CD4-positive, CD25-positive, alpha-beta regulatory T cell (primary cell): Measurements from ENCODE around the gene PYROXD2. TPM values are rescaled to one million over a fixed set of nuclear protein-coding genes. Genes with fewer than 3 reads are reported as not detected.

ENCODE experiments used
- ATAC-seq, 2 donors: fragments of 150-1000 bp; cut with Tn5 transposase; one replicate each; pipeline ENCODE4 v1.10.0; 2021; ENCODE audit warnings: low read depth in 2 of 2, moderate number of reproducible peaks in 2 of 2, moderate library complexity in 1 of 2
- DNase-seq, 3 donors: peaks; one replicate each; pipeline versions ENCODE4 v3.0.0 to v3.0.0-alpha.2; 2012 to 2022; ENCODE audit warnings: mixed read lengths in 1 of 3
- H3K27ac ChIP-seq: one replicate; pipeline ENCODE4 v1.7.0; 2013; ENCODE audit warnings: mild to moderate bottlenecking, low read length; ENCODE audit not compliant: insufficient read depth, poor library complexity, severe bottlenecking
- H3K27me3 ChIP-seq: one replicate; pipeline ENCODE4 v1.7.0; 2013; ENCODE audit warnings: low read length; ENCODE audit not compliant: control insufficient read depth, insufficient read depth
- H3K36me3 ChIP-seq: one replicate; pipeline ENCODE4 v1.7.0; 2013; ENCODE audit warnings: mild to moderate bottlenecking, low read length, moderate library complexity; ENCODE audit not compliant: control insufficient read depth, insufficient read depth
- H3K4me1 ChIP-seq: 2 replicates; pipeline ENCODE4 v1.7.0; 2013; ENCODE audit warnings: mild to moderate bottlenecking, low read length; ENCODE audit not compliant: insufficient read depth, control insufficient read depth, poor library complexity, severe bottlenecking
- H3K4me3 ChIP-seq: one replicate; pipeline ENCODE4 v1.7.0; 2013; ENCODE audit warnings: low read depth, mild to moderate bottlenecking, low read length, moderate library complexity
- H3K9me3 ChIP-seq, 2 experiments: 1 replicate in 1 of 2; 2 replicates in 1 of 2; pipeline ENCODE4 v1.7.0; 2013; ENCODE audit warnings: low read length in 2 of 2, mild to moderate bottlenecking in 1 of 2, moderate library complexity in 1 of 2; ENCODE audit not compliant: control insufficient read depth in 2 of 2
- H3K27ac Mint-ChIP-seq, 3 donors: one replicate each; pipeline ENCODE4 v1.8.0; 2020 to 2022; ENCODE audit warnings: mild to moderate bottlenecking in 3 of 3, mixed read lengths in 3 of 3, moderate library complexity in 2 of 3
- H3K27me3 Mint-ChIP-seq: one replicate; pipeline ENCODE4 v1.8.0; 2022; ENCODE audit warnings: mild to moderate bottlenecking, mixed read lengths
- H3K36me3 Mint-ChIP-seq: one replicate; pipeline ENCODE4 v1.8.0; 2020; ENCODE audit warnings: mixed read lengths
- H3K4me1 Mint-ChIP-seq, 4 donors: one replicate each; pipeline ENCODE4 v1.8.0; 2020 to 2022; ENCODE audit warnings: mixed read lengths in 4 of 4, mild to moderate bottlenecking in 1 of 4
- H3K4me3 Mint-ChIP-seq, 4 donors: one replicate each; pipeline ENCODE4 v1.8.0; 2020 to 2022; ENCODE audit warnings: mild to moderate bottlenecking in 4 of 4, mixed read lengths in 4 of 4, moderate library complexity in 3 of 4
- H3K9me3 Mint-ChIP-seq, 7 donors: one replicate each; pipeline ENCODE4 v1.8.0; 2020 to 2022; ENCODE audit warnings: mixed read lengths in 7 of 7, mild to moderate bottlenecking in 3 of 7, moderate library complexity in 2 of 7
- polyA plus RNA-seq, 4 donors: library from polyadenylated mRNA; unstranded; fragments of 300-500 nt; fragmentation: Illumina TruSeq; gene quantifications; one replicate each; pipeline ENCODE4 v1.2.3, GENCODE V29; 2021
- total RNA-seq: library from RNA; stranded (reverse); gene quantifications from one replicate; pipeline ENCODE4 v1.2.3, GENCODE V29; 2022

The PYROXD2 gene
- total and polyA plus RNA-seq, 5 donors from 2014 or later, result 0.34 to 17.8 (median 1.7) TPM

DNA sequence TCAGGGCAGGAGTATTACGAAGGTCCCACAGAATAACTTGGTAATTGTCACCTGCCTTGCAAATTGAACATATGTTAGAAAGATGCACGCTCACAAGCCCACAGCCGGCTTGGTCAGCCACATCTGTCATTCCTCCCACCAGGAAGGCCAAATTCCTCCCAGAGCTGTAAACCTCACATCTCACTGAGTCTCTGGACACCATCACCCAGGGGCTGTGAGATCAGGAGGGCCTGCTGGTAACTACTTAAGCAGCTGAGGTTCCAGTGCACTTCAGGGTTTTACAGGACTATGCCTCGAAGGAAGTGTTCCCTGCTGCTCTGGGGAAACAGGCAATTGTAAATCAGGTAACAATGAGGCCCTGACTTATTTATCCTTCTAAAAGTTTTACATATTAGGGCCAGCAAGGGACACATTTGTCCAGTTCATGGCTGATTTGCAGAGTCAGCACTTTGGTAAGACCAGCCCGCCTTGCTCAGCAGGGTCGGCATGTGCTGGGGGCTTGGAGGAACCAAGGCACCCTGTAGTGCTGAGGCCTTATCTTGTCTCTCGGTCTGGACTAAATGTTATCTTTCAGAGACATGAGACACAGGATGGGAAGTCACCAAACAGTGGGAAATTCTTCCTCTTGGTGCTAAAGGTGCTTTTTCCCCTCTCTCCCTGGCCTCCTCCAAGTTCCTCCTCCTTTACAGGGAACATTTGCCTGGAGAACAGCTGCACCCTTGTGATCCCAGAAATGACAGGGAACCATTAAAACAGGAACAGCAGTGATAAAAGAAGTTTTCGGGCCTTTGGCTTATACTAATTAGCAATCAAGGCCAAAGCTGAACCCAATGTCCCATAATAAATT is 34.3 kb downstream of the PYROXD2 start:
- DNase-seq (no peak), ATAC-seq (no peak)
- H3K27ac ChIP-seq, result no peak overlapping the region
- H3K4me3 Mint-ChIP-seq, result no peak overlapping the region
- H3K27me3 ChIP-seq, result no peaks in the 10 kb centered on the region
- no peaks in the 10 kb centered on the region for H3K9me3 ChIP-seq
- no peaks in the 10 kb centered on the region for H3K36me3 ChIP-seq
- peaks cover 35% of the 10 kb centered on the region for H3K36me3 Mint-ChIP-seq
- peaks cover 0 to 2% (median 0%) of the 10 kb centered on the region in 7 donors for H3K9me3 Mint-ChIP-seq
- H3K4me1 ChIP-seq, result no peaks in the 10 kb centered on the region
- H3K4me1 Mint-ChIP-seq, result no peaks in the 10 kb centered on the region
- H3K27ac Mint-ChIP-seq, result no peak overlapping the region
- H3K27me3 Mint-ChIP-seq, result no peaks in the 10 kb centered on the region
- H3K4me3 ChIP-seq, result no peak overlapping the region

DNA sequence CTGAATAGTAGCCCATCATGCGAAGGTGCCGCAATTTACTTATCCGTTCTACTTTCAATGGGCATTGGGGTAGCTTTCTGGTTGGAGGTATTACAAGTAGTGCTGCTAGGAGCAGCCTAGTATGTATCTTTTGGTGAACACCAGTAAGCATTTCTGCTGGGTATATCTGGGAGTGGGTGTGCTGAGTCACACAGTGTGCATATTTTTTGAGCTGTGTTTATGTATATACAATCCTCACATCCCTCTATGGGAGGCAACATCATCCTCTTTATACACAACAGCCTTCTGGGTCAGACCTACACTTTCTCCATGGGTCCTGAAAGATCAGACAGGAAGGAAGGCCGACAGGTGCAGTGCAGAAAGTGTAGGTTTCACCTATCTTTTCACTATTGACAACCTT is 36.3 kb downstream of the PYROXD2 start:
- DNase-seq, result no peak
- no peak overlapping the region for H3K4me3 Mint-ChIP-seq
- H3K27ac Mint-ChIP-seq, result no peak overlapping the region
- Histone ChIP-seq H3K9me3 (no peaks in the 10 kb centered on the region), H3K27me3 (no peaks in the 10 kb centered on the region), H3K27ac (no peak overlapping the region), H3K4me1 (no peaks in the 10 kb centered on the region), H3K4me3 (no peak overlapping the region), H3K36me3 (no peaks in the 10 kb centered on the region)
- ATAC-seq, result no peak
- no peaks in the 10 kb centered on the region for H3K27me3 Mint-ChIP-seq
- H3K4me1 Mint-ChIP-seq, result no peaks in the 10 kb centered on the region
- H3K36me3 Mint-ChIP-seq, result peaks cover 30% of the 10 kb centered on the region
- H3K9me3 Mint-ChIP-seq, result peaks cover 0 to 2% (median 0%) of the 10 kb centered on the region in 7 donors

DNA sequence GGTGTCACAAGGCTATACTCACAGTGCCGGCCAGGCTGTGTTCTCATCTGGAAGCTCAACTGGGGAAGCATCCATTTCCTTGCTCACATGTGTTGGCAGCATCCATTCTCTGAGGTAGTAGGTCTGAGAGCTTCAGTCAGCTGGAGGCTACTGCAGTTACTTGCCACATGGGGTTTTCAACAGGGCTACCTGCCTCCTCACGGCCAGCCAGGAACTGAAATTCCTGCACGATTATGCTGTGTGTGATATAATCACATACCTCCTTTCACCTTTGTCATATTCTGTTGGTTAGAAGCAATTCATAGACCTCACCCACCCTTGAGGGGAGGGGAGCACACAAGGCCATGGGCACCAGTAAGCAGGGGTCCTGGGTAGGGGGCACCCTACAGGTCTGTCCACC is 37.4 kb downstream of the PYROXD2 start:
- no peak overlapping the region for H3K27ac Mint-ChIP-seq
- Histone ChIP-seq H3K36me3 (no peaks in the 10 kb centered on the region), H3K27ac (no peak overlapping the region), H3K4me1 (no peaks in the 10 kb centered on the region), H3K4me3 (no peak overlapping the region), H3K27me3 (no peaks in the 10 kb centered on the region), H3K9me3 (no peaks in the 10 kb centered on the region)
- ATAC-seq (no peak), DNase-seq (no peak)
- peaks cover 21% of the 10 kb centered on the region for H3K36me3 Mint-ChIP-seq
- H3K27me3 Mint-ChIP-seq, result no peaks in the 10 kb centered on the region
- peaks cover 0 to 2% (median 0%) of the 10 kb centered on the region in 7 donors for H3K9me3 Mint-ChIP-seq
- H3K4me1 Mint-ChIP-seq, result no peaks in the 10 kb centered on the region
- H3K4me3 Mint-ChIP-seq, result no peak overlapping the region

GRCh38 chr10:98377001-98377400 is 38.0 kb downstream of the PYROXD2 start:
- Mint-ChIP-seq H3K4me3 (no peak overlapping the region), H3K36me3 (peaks cover 16% of the 10 kb centered on the region), H3K27me3 (no peaks in the 10 kb centered on the region), H3K27ac (no peak overlapping the region), H3K4me1 (no peaks in the 10 kb centered on the region), H3K9me3 (peaks cover 0 to 2% (median 0%) of the 10 kb centered on the region in 7 donors)
- H3K27me3 ChIP-seq, result no peaks in the 10 kb centered on the region
- H3K27ac ChIP-seq, result no peak overlapping the region
- H3K4me3 ChIP-seq, result no peak overlapping the region
- no peaks in the 10 kb centered on the region for H3K36me3 ChIP-seq
- no peak for DNase-seq
- ATAC-seq, result no peak
- no peaks in the 10 kb centered on the region for H3K4me1 ChIP-seq
- H3K9me3 ChIP-seq, result no peaks in the 10 kb centered on the region

GRCh38 chr10:98376485-98376884 is 38.5 kb downstream of the PYROXD2 start:
- H3K9me3 Mint-ChIP-seq, result peaks cover 0 to 2% (median 0%) of the 10 kb centered on the region in 7 donors

DNA sequence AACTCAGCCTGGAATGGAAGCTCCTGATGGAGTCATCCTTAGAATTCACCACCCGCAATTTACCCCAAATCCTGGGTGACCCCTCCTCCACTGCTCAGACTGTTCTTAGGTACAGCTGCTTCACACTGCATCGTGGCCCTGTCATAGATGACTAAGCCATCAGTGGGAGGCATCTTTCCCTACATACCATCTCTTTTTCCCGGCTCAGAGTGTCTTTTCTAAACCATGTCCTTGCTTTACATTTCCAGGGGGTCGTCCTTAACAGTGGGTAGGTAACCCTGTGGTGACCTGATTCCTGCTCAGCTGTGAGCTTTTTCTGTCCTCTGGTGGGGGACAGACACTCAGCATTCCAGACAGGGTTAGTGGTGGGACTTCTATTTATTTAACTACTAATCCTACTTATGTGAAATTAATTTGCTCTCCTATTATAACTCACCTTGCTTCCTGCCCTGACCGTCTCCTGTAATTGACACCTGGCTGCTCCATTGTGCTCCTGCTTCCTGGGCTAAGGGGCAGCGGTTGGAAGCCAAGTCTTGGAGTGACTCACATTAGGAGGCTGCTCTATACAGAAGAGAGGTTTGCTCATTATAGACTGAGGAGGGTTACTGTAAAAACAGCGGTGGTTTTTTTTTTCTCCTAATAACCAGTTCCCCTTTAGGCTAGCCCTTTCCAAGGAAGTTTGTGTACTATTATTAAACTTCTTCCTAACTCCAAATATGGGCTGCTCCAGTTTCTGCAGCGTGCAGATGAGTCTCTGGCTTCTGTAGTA is 40.6 kb downstream of the PYROXD2 start:
- no peaks in the 10 kb centered on the region for H3K4me1 ChIP-seq
- H3K27ac ChIP-seq, result no peak overlapping the region
- no peaks in the 10 kb centered on the region for H3K36me3 ChIP-seq
- H3K4me3 ChIP-seq, result no peak overlapping the region
- Mint-ChIP-seq H3K27me3 (peaks cover 5% of the 10 kb centered on the region), H3K4me3 (no peak overlapping the region), H3K27ac (no peak overlapping the region), H3K9me3 (peaks cover 0 to 2% (median 0%) of the 10 kb centered on the region in 7 donors), H3K36me3 (peaks cover 12% of the 10 kb centered on the region), H3K4me1 (no peaks in the 10 kb centered on the region)
- H3K27me3 ChIP-seq, result no peaks in the 10 kb centered on the region
- DNase-seq (no peak), ATAC-seq (no peak)
- no peaks in the 10 kb centered on the region for H3K9me3 ChIP-seq

More at GRCh38 chr10:98376485-98376884, 38.5 kb downstream of the PYROXD2 start:
- H3K27me3 Mint-ChIP-seq, result no peaks in the 10 kb centered on the region
- no peak overlapping the region for H3K4me3 ChIP-seq
- H3K9me3 ChIP-seq, result no peaks in the 10 kb centered on the region
- DNase-seq, result no peak
- no peaks in the 10 kb centered on the region for H3K27me3 ChIP-seq
- H3K36me3 Mint-ChIP-seq, result peaks cover 15% of the 10 kb centered on the region
- ATAC-seq, result no peak
- no peak overlapping the region for H3K27ac Mint-ChIP-seq
- H3K27ac ChIP-seq, result no peak overlapping the region
- no peaks in the 10 kb centered on the region for H3K4me1 Mint-ChIP-seq
- no peaks in the 10 kb centered on the region for H3K36me3 ChIP-seq
- no peak overlapping the region for H3K4me3 Mint-ChIP-seq
- no peaks in the 10 kb centered on the region for H3K4me1 ChIP-seq

GRCh38 chr10:98373260-98374040 is 41.5 kb downstream of the PYROXD2 start:
- Mint-ChIP-seq H3K9me3 (peaks cover 0 to 2% (median 0%) of the 10 kb centered on the region in 7 donors), H3K4me3 (no peak overlapping the region), H3K27ac (no peak overlapping the region), H3K27me3 (peaks cover 8% of the 10 kb centered on the region), H3K4me1 (no peaks in the 10 kb centered on the region), H3K36me3 (peaks cover 12% of the 10 kb centered on the region)
- no peak for ATAC-seq
- Histone ChIP-seq H3K4me3 (no peak overlapping the region), H3K36me3 (no peaks in the 10 kb centered on the region), H3K27ac (no peak overlapping the region), H3K9me3 (no peaks in the 10 kb centered on the region), H3K4me1 (no peaks in the 10 kb centered on the region), H3K27me3 (no peaks in the 10 kb centered on the region)
- DNase-seq, result no peak
